SU-DHL-6 (cell line): ENCODE measurements around the gene WDR83.

Source experiments
- H2AFZ ChIP-seq: fragments of 200-600 bp; sonication (generic); 2 replicates; pipeline ENCODE4 v1.6.1; 2014; ENCODE audit warnings: low read depth, mild to moderate bottlenecking, moderate library complexity, mixed read lengths, antibody characterized with exemption, low read length; ENCODE audit not compliant: severe bottlenecking
- H3F3A ChIP-seq: fragments of 200-600 bp; shearing (Covaris generic); 2 replicates; pipeline ENCODE4 v1.6.0; 2016; ENCODE audit warnings: antibody characterized with exemption, mild to moderate bottlenecking; ENCODE audit not compliant: insufficient read depth
- H3K27ac ChIP-seq: fragments of 200-600 bp; sonication (generic); 2 replicates; pipeline ENCODE4 v1.5.1; 2016; ENCODE audit warnings: low read depth, mild to moderate bottlenecking, low read length, moderate library complexity, mixed read lengths
- H3K27me3 ChIP-seq: fragments of 200-600 bp; sonication (generic), shearing (Covaris generic); 2 replicates; pipeline ENCODE4 v1.6.0; 2014; ENCODE audit warnings: mild to moderate bottlenecking, low read length
- H3K36me3 ChIP-seq: fragments of 200-600 bp; sonication (generic); 2 replicates; pipeline ENCODE4 v1.6.1; 2014; ENCODE audit warnings: mild to moderate bottlenecking, low read length, mixed read lengths
- H3K4me2 ChIP-seq: fragments of 300-600, 200-600 bp; shearing (Covaris generic), sonication (generic); 2 replicates; pipeline ENCODE4 v1.6.0; 2014; ENCODE audit warnings: low read length, low read depth, mild to moderate bottlenecking; ENCODE audit not compliant: poor library complexity, severe bottlenecking
- H3K4me3 ChIP-seq: fragments of 200-600 bp; sonication (generic); 2 replicates; pipeline ENCODE4 v1.5.1; 2014; ENCODE audit warnings: antibody characterized with exemption, low read length, mild to moderate bottlenecking, mixed read lengths; ENCODE audit not compliant: insufficient read depth, poor library complexity, severe bottlenecking
- H3K79me2 ChIP-seq: fragments of 200-600 bp; sonication (generic); 2 replicates; pipeline ENCODE4 v1.6.1; 2014; ENCODE audit warnings: mild to moderate bottlenecking, low read length, moderate library complexity; ENCODE audit not compliant: insufficient read depth
- H3K9ac ChIP-seq: fragments of 200-600 bp; sonication (generic); 2 replicates; pipeline ENCODE4 v1.7.0; 2014; ENCODE audit warnings: mild to moderate bottlenecking, low read length
- H3K9me2 ChIP-seq: fragments of 200-600 bp; sonication (generic); replicated peaks from 2 replicates; pipeline ENCODE4 v1.6.1; 2014; ENCODE audit warnings: low read length; ENCODE audit not compliant: insufficient read depth
- H3K9me3 ChIP-seq: fragments of 200-600 bp; sonication (generic); 2 replicates; pipeline ENCODE4 v1.6.1; 2014; ENCODE audit warnings: low read length, mixed read lengths; ENCODE audit not compliant: insufficient read depth
- H4K20me1 ChIP-seq: fragments of 200-600 bp; sonication (generic); 2 replicates; pipeline ENCODE4 v1.6.1; 2014; ENCODE audit warnings: low read depth, mild to moderate bottlenecking, antibody characterized with exemption, low read length, moderate library complexity, mixed read lengths
- CTCF ChIP-seq: fragments of 200-600 bp; sonication (generic); IDR thresholded peaks from one replicate; pipeline ENCODE4 v1.5.1; 2017; ENCODE audit warnings: antibody characterized with exemption, mild to moderate bottlenecking, low read length, moderate library complexity; ENCODE audit not compliant: insufficient read depth, poor library complexity, severe bottlenecking
- EZH2phosphoT487 ChIP-seq: fragments of 200-600 bp; sonication (generic), shearing (Covaris generic); conservative IDR thresholded peaks from 2 replicates; pipeline ENCODE4 v1.6.1; 2018; ENCODE audit warnings: mild to moderate bottlenecking, antibody characterized with exemption, low read length, moderate library complexity, mixed read lengths

The WDR83 gene

GRCh38 chr19:12655546-12655945 lies 11.1 kb upstream of the WDR83 start:
- H3K9me3 ChIP-seq, result no peaks in the 10 kb centered on the region
- no peaks in the 10 kb centered on the region for H3F3A ChIP-seq
- no peak overlapping the region for H2AFZ ChIP-seq
- H3K9me2 ChIP-seq, result no peaks in the 10 kb centered on the region
- H4K20me1 ChIP-seq, result no peaks in the 10 kb centered on the region
- H3K27ac ChIP-seq, result no peak overlapping the region
- H3K36me3 ChIP-seq, result 0 out of 2 replicates have a peak, but pooled peaks cover 10% of the 10 kb centered on the region
- H3K9ac ChIP-seq, result no peak overlapping the region
- TF ChIP-seq EZH2phosphoT487 (no peak), CTCF (no peak)
- H3K4me2 ChIP-seq, result no peak overlapping the region
- no peaks in the 10 kb centered on the region for H3K27me3 ChIP-seq
- H3K79me2 ChIP-seq, result no peaks in the 10 kb centered on the region
- H3K4me3 ChIP-seq, result no peak overlapping the region

- no peaks in the 10 kb centered on the region for H4K20me1 ChIP-seq
- TF ChIP-seq CTCF (no peak), EZH2phosphoT487 (no peak)
- no peak overlapping the region for H3K9ac ChIP-seq
- no peak overlapping the region for H3K4me3 ChIP-seq
- no peak overlapping the region for H3K4me2 ChIP-seq
- no peak overlapping the region for H3K27ac ChIP-seq
- 0 out of 2 replicates have a peak, but pooled peaks cover 10% of the 10 kb centered on the region for H3K36me3 ChIP-seq
- H3K9me3 ChIP-seq, result no peaks in the 10 kb centered on the region
- H3F3A ChIP-seq, result no peaks in the 10 kb centered on the region
- no peak overlapping the region for H2AFZ ChIP-seq
- H3K79me2 ChIP-seq, result no peaks in the 10 kb centered on the region
- no peaks in the 10 kb centered on the region for H3K9me2 ChIP-seq
- no peaks in the 10 kb centered on the region for H3K27me3 ChIP-seq
Observed at GRCh38 chr19:12656899-12657571, 9.6 kb upstream of the WDR83 start.

GRCh38 chr19:12657966-12658365 lies 8.6 kb upstream of the WDR83 start:
- Histone ChIP-seq H3K4me3 (no peak overlapping the region), H3K9me2 (no peaks in the 10 kb centered on the region), H3K36me3 (0 out of 2 replicates have a peak, but pooled peaks cover 10% of the 10 kb centered on the region), H3K27ac (no peak overlapping the region), H3K4me2 (no peak overlapping the region), H3F3A (no peaks in the 10 kb centered on the region), H3K9me3 (no peaks in the 10 kb centered on the region), H3K9ac (no peak overlapping the region), H3K27me3 (no peaks in the 10 kb centered on the region), H4K20me1 (no peaks in the 10 kb centered on the region), H2AFZ (no peak overlapping the region), H3K79me2 (no peaks in the 10 kb centered on the region)
- TF ChIP-seq CTCF, result no peak
- no peak for TF ChIP-seq EZH2phosphoT487
